GM21390 (cell line): ENCODE results near the gene MARF1.
"Not testable (repeated sequence)": the region's sequence is repeated elsewhere in the genome, so short reads cannot be mapped to it uniquely, and the experiment has no call there.

Source experiments
- ATAC-seq: cut with Tn5 transposase; IDR thresholded peaks from one replicate; pipeline ENCODE4 v1.9.1; 2021; ENCODE audit not compliant: unreplicated experiment

MARF1 gene

DNA sequence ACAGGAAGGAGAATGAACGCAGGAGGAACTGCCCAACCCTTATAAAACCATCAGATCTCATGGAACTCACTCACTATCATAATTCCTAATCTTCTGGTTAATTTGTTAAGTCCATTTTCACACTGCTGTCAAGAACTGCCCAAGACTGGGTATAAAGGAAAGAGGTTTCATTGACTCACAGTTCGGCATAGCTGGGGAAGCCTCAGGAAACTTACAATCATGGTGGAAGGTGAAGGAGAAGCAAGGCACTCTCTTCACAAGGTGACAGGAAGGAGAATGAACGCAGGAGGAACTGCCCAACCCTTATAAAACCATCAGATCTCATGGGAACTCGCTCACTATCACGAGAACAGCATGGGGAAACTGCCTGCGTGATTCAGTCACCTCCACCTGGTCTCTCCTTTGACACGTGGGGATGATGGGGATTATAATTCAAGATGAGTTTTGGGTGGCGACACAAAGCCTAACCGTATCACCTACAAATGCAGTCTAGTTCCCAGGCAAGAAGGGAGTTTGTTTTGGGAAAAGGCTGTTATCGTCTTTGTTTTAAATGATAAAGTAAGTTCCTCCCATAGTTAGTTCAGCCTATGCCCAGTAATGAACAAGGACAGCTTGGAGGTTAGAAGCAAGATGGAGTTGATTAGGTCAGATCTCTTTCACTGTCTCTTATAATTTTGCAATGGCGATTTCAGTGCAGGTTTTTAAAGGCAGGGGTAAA, 68.9 kb downstream of the MARF1 start:
- ATAC-seq: not testable (repeated sequence)

DNA sequence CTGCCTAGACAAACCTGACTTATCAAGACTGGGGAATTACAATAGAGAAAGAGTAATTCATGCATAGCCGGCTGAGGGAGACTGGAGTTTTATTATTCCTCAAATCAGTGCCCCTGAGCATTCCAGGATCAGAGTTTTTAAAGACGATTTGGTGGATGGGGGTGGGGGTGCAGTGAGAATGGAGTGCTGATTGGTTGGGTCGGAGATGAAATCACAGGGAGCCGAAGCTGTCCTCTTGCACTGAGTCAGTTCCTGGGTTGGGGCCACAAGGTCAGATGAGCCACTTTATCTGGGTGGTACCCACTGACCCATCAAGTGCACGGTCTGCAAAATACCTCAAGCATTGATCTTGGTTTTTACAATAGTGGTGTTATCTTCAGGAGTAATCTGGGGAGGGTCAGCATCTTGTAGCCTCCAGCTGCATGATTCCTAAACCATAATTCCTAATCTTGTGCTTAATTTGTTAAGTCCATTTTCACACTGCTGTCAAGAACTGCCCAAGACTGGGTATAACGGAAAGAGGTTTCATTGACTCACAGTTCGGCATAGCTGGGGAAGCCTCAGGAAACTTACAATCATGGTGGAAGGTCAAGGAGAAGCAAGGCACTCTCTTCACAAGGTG, 69.6 kb downstream of the MARF1 start:
- no peak for ATAC-seq

DNA sequence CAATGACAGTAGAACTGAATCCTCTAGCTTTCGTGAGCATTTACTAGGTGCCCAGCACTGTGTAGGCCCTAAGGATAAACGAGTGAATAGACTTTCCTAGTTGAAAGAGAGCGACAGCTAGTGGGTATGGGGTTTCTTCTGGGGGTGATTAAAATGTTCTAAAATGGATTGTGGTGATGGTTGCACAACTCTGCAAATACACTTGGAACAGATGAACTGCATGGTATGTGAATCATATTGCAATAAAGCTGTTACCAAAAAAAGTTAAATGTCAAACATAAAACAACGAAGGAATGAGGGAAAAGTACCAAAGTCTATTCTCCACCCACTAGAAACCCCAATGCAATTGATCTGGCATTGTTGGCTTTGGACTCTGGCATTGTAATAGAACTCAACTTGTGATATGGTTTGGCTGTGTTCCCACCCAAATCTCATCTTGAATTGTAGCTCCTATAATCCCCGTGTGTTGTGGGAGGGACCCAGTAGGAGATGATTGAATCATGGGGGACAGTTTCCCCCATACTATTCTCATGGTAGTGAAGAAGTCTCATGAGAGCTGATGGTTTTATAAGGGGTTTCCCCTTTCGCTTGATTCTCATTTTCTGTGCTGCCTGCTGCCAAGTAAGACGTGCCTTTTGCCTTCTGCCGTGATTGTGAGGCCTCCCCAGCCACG, 70.5 kb downstream of the MARF1 start:
- ATAC-seq: no peak

DNA sequence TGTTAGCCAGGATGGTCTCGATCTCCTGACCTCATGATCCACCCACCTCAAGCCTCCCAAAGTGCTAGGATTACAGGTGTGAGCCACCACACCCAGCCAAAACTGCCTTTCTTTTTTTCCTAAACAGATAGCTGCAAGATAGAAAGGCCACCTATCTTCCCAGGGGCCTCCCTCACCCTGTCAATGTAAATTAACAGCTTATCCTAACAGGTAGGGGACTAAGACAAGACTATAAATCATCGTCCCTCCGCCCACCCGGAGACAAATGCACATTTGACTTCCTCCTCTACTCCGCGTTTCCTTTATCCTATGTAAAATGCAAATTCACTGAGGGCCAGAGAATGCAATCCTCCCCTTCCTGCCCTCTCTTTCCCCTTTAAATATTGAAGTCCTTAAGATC, 71.4 kb downstream of the MARF1 start:
- ATAC-seq: no peak

DNA sequence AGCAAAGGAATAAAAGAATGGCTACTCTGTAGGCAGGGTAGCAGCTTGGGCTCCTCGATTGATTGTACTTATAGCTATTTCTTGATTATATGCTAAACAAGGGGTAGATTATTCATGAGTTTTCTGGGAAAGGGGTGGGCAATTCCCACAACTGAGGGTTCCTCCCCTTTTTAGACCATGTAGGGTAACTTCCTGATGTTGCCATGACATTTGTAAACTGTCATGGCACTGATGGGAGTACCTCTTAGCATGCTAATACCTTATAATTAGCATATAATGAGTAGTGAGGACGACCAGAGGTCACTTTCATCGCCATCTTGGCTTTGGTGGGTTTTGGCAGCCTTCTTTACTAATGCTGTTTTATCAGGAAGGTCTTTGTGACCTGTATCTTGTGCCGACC, 72.3 kb downstream of the MARF1 start:
- ATAC-seq: not testable (repeated sequence)

DNA sequence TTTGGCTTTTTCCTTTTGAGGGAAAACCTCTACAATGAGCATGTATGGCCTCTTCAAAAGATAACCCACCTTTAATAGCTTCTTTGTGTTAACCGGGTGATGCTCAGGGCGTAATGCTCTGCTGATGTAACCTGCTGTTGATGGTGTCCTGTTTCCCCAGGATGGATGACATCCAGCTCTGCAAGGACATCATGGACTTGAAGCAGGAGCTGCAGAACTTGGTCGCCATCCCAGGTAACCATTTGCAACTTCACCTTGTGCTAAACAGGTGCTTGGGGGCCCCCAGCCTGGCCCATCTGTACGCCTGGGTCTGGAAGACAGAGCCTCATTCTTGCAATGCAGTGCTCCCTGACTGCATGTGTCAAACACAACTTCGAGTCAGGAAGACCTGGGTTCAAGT, 75.1 kb downstream of the MARF1 start:
- no peak for ATAC-seq

DNA sequence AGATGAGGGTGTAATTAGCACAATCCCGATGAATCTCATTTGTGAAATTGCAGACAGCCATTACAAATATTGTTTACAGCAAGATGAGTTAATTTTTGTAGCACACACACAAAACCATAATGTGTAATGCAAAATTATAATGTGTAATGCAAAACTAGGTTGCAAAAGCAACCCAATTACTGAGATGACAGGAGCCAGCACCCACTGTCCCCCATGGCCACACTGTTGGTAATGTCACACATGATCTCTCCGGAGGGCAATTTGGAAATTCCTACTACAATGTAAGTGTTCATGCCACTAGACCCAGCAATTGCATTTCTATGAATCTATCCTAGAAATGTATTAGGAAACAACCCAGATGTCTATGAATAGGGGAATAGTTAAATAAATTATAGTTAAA, 76.9 kb downstream of the MARF1 start:
- no peak for ATAC-seq

DNA sequence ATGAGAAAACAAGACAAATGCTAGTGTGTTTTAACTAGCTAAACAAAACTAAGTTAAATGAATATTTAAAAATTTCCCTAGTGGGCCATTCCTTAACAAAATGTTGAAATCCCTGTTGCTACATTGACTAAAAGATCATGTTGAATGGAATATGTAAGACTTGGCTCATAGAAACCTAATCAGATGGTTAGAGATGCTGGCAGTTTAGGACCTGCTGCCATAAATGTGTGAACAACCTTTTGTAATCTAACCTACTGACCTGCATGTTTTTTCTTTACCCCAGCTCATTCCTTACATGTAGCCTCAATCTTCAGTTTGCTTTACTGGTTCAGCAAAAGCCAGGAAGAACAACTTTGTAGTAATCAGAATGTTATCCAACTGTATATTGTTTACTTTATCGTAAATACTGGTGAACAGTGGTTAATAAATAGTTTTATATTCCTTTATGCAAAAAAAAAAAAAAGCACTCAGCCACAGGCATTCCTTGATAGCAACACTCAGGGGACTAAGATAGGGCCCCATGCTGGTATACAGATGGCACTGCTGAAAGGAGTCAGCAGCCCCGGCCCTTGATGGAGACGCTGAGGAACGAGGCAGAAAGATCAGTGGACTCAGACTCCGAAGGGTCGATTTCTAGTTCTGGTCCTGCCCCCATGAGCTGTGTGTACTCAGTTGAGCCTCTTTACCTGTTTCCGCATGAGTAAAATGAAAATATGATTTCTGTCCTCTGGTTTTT, 78.2 kb downstream of the MARF1 start:
- ATAC-seq: no peak

DNA sequence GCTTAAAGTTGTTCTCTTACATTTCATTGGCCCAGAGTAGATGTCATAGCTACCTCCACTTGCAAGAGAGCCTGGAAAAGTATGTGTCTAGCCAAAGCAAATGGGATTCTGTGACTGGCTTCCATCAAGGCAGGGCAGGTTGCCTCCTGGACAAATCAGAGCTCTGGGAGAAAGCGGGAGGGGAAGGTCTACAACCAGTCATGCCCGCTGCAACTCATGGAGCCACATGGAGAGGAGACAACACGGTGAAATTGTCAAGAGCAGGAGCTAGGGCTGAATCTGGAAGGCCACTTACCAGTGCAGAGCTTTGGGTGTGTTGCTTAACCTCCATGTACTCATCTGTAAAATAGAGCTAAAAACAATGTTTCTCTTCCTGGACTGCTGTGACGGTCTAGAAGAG, 83.8 kb downstream of the MARF1 start:
- no peak for ATAC-seq

DNA sequence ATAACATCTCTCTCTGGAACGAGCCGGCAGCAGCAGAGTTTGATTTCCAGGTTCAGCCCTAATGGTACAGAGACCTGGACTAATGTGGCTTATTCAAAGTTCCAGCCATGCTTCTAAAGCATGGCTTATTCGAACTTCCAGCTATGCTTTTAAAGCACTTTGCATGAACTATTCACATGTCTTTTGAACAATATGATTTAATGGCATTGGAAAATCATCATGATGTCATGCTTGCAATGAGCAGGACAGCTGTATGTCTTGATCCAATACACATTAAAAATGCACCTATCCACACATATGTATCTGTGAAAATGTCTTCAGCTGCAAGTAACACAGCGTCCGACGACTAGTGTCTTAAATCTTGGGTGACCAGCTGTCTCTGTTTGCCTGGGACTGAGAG, 85.7 kb downstream of the MARF1 start:
- no peak for ATAC-seq

DNA sequence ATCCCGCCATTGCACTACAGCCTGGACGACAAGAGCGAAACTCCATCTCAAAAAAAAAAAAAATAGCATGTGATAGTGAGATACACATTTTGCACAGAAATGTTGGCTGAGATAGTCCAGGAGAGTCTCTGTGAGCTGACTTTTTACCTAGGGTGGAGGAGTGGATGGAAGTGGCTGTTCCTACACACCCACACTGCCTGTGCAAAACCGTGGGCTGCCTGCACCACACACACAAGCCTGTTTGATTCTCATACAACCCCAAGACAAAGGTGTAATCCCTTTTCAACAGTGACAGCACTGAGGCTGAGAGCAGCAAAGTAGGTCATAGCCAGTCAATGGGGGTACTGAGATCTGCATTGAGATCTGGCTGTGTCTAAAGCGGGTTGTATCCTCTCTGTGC, 86.8 kb downstream of the MARF1 start:
- no peak for ATAC-seq

DNA sequence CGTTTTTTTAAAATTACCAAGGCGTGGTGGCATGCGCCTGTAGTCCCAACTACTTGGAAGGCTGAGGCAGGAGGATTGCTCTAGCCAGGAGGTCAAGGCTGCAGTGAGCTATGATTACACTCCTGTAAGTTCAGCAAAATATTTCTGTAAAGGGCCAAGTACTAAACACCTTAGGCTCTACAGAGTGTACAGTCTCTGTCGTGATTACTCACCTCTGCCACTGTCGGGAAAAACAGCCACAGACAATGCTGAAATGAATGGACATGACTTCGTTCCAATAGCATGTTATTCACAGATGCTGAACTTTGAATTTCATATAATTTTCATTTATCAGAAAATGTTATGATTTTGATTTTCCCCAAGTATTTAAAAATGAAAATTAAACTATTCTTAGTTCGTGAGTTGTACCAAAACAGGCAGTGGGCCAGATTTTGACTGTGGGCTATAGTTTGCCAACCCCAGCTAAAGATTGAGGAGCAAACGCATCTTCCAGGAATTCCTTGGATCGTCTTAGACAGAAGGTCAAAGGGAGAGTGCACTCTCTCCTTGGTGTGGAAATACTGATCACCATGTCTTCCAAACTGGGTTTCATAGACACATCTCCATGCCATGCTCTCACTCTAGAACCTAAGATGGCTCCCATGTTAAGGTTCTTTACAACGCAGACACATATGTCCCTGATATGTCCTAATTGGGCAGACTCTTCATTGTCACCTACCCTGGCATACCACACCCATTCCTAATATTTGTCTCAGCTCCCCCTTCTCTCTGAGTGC, 89.5 kb downstream of the MARF1 start:
- ATAC-seq: no peak

DNA sequence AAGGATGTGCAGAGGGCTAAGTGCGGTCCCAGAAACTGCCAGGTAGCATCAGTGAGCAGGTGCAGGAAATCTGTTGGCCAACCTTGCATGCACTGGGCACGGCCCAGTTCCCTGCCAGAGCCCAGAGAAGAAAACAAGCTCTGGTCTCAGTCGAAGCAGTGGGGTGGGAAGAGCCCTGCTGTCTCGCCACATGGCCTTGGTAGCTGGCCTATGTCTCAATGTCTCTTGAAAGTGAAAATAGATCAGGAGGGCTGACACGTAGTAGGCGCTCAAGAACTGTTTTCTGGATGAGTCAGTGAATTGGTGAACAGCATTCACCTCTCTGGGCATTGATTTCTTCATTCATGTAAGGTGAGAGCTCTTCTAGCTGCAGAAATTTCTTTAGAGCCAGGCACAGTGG, 90.4 kb downstream of the MARF1 start:
- no peak for ATAC-seq

DNA sequence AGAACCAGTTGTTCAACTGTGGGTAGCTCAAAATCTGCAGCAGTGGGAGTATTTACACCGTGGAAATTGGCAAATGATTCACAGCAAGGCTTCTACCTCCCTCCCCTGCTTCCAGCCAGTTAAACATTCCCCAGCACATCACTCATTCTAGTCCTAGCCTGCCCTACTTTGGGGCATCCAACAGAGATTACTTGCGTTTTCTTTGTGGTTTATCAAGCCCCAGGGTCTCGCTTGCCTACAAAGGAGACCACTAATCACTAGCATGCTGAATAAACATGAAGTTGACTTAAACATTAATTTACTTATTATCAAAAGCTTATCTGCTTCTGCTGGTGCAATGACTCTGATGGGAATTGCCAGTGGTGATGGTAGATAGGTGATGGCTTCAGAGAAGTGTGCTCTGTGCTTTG, 94.5 kb downstream of the MARF1 start:
- no peak for ATAC-seq

DNA sequence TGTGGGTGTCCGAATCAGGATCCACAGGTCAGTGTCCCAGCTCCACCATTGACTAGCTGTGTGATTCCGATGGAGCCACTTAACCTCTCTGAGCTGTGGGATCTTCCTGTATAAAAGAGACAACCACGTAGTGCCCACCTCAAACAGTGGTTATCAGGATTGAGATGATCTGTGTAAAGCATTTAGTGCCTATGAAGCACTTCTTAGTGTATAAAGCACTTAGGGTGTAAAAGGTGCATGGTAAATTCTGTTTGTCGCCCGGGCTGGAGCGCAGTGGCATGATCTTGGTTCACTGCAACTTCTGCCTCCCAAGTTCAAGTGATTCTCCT, 95.2 kb downstream of the MARF1 start:
- ATAC-seq: no peak

DNA sequence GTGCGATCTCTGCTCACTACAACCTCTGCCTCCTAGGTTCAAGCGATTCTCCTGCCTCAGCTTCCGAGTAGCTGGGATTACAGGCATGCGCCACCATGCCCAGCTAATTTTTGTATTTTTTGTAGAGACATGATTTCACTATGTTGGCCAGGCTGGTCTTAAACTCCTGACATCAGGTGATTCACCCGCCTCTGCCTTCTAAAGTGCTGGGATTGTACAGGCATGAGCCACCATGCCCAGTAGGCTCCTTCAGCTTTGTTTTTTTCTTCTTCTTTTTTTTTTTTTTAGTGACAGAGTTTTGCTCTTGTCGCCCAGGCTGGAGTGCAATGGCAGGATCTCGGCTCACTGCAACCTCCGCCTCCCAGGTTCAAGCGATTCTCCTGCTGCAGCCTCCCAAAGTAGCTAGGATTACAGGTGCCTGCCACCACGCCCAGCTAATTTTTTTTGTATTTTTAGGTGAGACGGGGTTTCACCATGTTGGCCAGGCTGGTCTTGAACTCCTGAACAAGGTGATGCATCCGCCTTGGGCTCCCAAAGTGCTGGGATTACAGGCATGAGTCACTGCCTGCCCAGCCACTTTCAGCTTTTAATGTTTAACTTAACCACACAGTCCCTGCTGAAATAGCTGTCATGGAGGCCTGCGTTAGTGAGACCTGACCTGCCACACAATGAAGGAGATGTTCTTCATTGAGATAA, 95.7 kb downstream of the MARF1 start:
- ATAC-seq: not testable (repeated sequence)

DNA sequence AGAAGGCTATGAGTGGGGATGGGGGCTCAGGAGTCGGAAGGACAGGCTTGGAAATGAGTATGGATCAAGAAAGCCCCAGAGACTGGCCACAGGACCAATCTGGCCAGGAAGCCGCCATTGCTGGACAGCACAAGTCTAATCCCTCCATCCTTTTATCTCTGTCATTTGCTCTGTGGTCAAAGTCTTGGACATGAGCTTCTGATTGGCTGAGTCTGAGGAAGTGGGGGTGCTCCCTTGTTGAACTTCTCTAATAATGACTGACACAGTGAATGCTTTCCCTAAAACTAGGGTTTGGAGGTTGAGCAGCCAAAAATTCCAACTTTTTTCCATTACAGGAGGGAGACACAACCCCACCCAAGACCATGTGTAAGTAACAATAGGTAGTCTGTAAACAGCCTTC, 97.4 kb downstream of the MARF1 start:
- ATAC-seq: no peak

DNA sequence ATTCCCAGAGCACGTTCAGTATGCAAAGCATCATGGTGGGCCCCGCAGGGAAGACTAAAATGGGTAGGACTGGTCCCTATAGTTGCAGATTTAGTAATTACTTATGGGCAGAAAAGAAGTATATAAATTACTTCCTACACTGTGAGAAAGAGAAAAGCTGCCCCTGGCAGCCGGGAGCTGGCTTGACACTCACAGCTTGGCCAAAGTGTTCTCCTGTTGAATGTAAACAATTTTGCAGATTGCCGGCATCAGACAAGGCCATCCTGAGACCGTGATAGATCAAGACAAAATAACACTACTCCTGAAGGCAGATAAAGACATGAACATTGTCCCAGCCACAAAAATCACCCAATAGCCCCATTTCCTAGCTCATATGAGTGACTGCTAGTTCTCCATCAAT, 98.5 kb downstream of the MARF1 start:
- ATAC-seq: no peak
